Activated T-helper 1 cell treated with anti-CD3 and anti-CD28 coated beads, Interleukin-12 subunit alpha, Interleukin-12 subunit beta, Interleukin-2, Interleukin-4 antibody, amounts not matched to agents 30 ng/mL and 10 ng/mL and 1 ng/mL, durations not matched to agents 14 hours and 24 hours and 36 hours (primary cell): Measurements from ENCODE around the gene LHX4. TPM values are rescaled to one million over a fixed set of nuclear protein-coding genes. Genes with fewer than 3 reads are reported as not detected.

ENCODE experiments used
- total RNA-seq: library from RNA; stranded (reverse); gene quantifications from 2 replicates; pipeline ENCODE4 v1.2.3, GENCODE V29; 2022

The LHX4 gene
- total RNA-seq, 1 donor from 2014 or later, result not detected

Other genes with a start within 250 kb of the LHX4 start
- 61.4 and 63.7 TPM in 2 replicates for gene QSOX1, start 75.4 kb upstream of the LHX4 start, total RNA-seq